Fibroblast of mammary gland (primary cell): ENCODE data around the gene CDC42SE1.

Experiments
- DNase-seq: peaks from one replicate; pipeline ENCODE4 v3.0.0-alpha.2; 2010; ENCODE audit warnings: low read depth
- H3K4me3 ChIP-seq: 2 replicates; pipeline ENCODE4 v1.5.1; 2011; ENCODE audit warnings: low read depth, mild to moderate bottlenecking, low read length, moderate library complexity; ENCODE audit not compliant: control insufficient read depth
- CTCF ChIP-seq: conservative IDR thresholded peaks from 2 replicates; pipeline ENCODE4 v1.5.1; 2011; ENCODE audit warnings: low read depth, low read length, inconsistent platforms; ENCODE audit not compliant: control insufficient read depth, insufficient read depth

The CDC42SE1 gene

GRCh38 chr1:151026460-151026859 is 33.0 kb downstream of the CDC42SE1 start:
- no peak for TF ChIP-seq CTCF
- DNase-seq: no peak
- H3K4me3 ChIP-seq: no peak overlapping the region

DNA sequence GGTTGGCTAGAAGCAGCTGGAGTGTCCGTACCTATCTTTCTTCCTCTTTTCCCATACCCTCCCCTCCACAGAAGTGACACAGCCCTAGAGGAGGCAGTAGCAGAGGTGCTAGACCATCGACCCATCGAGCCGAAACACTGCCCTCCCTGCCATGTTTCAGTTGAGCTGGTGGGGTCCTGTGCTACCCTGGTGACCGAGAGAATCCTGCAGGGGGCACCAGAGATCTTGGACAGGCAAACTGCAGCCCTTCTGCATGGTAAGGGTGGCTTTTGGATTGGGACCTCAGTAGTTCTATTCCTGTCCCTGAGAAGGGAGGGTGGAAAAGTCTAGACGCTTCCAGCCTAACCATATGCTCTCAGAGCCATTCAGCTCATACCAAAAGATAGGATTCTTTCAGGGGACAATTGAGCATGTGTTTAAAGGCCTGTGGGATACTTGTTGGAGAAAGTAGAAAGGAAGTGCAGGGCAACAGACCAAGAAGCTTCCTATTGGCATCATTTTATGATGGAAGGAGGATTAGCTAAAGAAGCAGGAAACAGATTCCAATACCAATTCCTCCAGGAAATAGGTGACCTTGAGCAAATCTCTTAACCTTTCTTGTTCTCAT is 34.8 kb downstream of the CDC42SE1 start:
- H3K4me3 ChIP-seq: no peak overlapping the region
- peak; percentile 82 for TF ChIP-seq CTCF
- peak; percentile 72 for DNase-seq

GRCh38 chr1:151013518-151013917 is 45.9 kb downstream of the CDC42SE1 start:
- no peak for DNase-seq
- no peak for TF ChIP-seq CTCF

GRCh38 chr1:151012684-151013471 is 46.5 kb downstream of the CDC42SE1 start:
- no peak overlapping the region for H3K4me3 ChIP-seq
- peak; percentile 30 for DNase-seq
- TF ChIP-seq CTCF: no peak

More at GRCh38 chr1:151013518-151013917, 45.9 kb downstream of the CDC42SE1 start:
- no peak overlapping the region for H3K4me3 ChIP-seq

- no peak for TF ChIP-seq CTCF
- no peak overlapping the region for H3K4me3 ChIP-seq
- DNase-seq: peak; percentile 19
These were observed 48.1 kb downstream of the CDC42SE1 start for GRCh38 chr1:151011154-151011850.

DNA sequence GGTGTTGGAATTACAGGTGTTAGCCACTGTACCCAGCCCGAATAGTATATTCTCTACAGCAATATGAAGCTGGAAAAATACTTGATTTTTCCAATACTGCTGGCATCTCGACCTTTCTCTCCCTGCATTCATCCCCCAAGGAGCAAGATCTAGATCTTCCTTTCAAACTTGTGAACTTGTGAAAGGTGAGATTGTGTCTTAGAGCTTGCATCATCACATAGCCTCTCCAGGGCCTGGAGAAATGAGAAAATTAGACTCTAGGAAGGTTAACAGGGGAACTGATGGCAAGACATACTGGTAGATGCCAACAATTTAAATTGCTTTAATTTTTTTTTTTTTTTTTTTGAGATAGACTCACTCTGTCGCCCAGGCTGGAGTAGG is 49.1 kb downstream of the CDC42SE1 start:
- no peak for TF ChIP-seq CTCF
- H3K4me3 ChIP-seq: no peak overlapping the region
- no peak for DNase-seq
